WTC11 (cell line): Measurements from ENCODE around the gene KCNG1. TPM values are rescaled to one million over a fixed set of nuclear protein-coding genes. Genes with fewer than 3 reads are reported as not detected.

Experiments
- ATAC-seq: fragments of 200-7000 bp; cut with Tn5 transposase; 2 replicates; pipeline ENCODE4 v1.10.0; 2021; ENCODE audit warnings: mild to moderate bottlenecking, moderate library complexity
- CTCF ChIA-PET: fragments of 300-600 bp; sonication (Branson Sonifier 250); formaldehyde crosslinking; loops from one replicate; lab custom pipeline; 2021; ENCODE audit warnings: antibody characterized with exemption; lab: Charles Lee
- POLR2A ChIA-PET: fragments of 350-600 bp; sonication (Branson Sonifier 250); formaldehyde crosslinking; loops from one replicate; lab custom pipeline; 2021; ENCODE audit warnings: antibody characterized with exemption; lab: Charles Lee
- DNase-seq: peaks from one replicate; pipeline ENCODE4 v3.0.0; 2021; ENCODE audit warnings: low spot score
- H3K27ac Mint-ChIP-seq: 2 replicates; pipeline ENCODE4 v1.8.0; 2021; ENCODE audit warnings: mixed read lengths
- H3K27me3 Mint-ChIP-seq: 2 replicates; pipeline ENCODE4 v1.8.0; 2021; ENCODE audit warnings: low read depth, mild to moderate bottlenecking, moderate library complexity, mixed read lengths
- H3K36me3 Mint-ChIP-seq: 2 replicates; pipeline ENCODE4 v1.8.0; 2021; ENCODE audit warnings: mixed read lengths
- H3K4me1 Mint-ChIP-seq: 2 replicates; pipeline ENCODE4 v1.8.0; 2022; ENCODE audit warnings: mixed read lengths
- H3K4me3 Mint-ChIP-seq: 2 replicates; pipeline ENCODE4 v1.8.0; 2021; ENCODE audit warnings: mild to moderate bottlenecking, moderate library complexity, mixed read lengths
- H3K9me3 Mint-ChIP-seq: 2 replicates; pipeline ENCODE4 v1.8.0; 2021; ENCODE audit warnings: mixed read lengths
- ATF1 ChIP-seq: sonication (generic); formaldehyde crosslinking; IDR thresholded peaks from 2 replicates; pipeline ENCODE4 v1.8.1; 2023; ENCODE audit warnings: mild to moderate bottlenecking, moderate library complexity, missing genetic modification reagents
- CBFB ChIP-seq: sonication (generic); formaldehyde crosslinking; IDR thresholded peaks from 2 replicates; pipeline ENCODE4 v1.8.1; 2022; ENCODE audit warnings: mild to moderate bottlenecking, low read depth, missing genetic modification reagents
- CREB1 ChIP-seq: sonication (generic); formaldehyde crosslinking; IDR thresholded peaks from 2 replicates; pipeline ENCODE4 v1.8.0; 2023; ENCODE audit warnings: mild to moderate bottlenecking, missing genetic modification reagents
- E2F1 ChIP-seq: sonication (generic); formaldehyde crosslinking; IDR thresholded peaks from 2 replicates; pipeline ENCODE4 v1.8.0; 2022; ENCODE audit warnings: mild to moderate bottlenecking, missing genetic modification reagents
- ELF4 ChIP-seq: sonication (generic); formaldehyde crosslinking; IDR thresholded peaks from 2 replicates; pipeline ENCODE4 v1.8.1; 2022; ENCODE audit warnings: low read depth, mild to moderate bottlenecking, moderate library complexity, missing genetic modification reagents
- ERG ChIP-seq: fragments of 250-450 bp; sonication (Bioruptor Pico); IDR thresholded peaks from 2 replicates; pipeline ENCODE4 v1.8.0; 2021; ENCODE audit warnings: mild to moderate bottlenecking
- ESRRA ChIP-seq: sonication (generic); formaldehyde crosslinking; IDR thresholded peaks from 2 replicates; pipeline ENCODE4 v1.8.1; 2022; ENCODE audit warnings: mild to moderate bottlenecking, missing genetic modification reagents, borderline replicate concordance
- ETV6 ChIP-seq: sonication (generic); formaldehyde crosslinking; IDR thresholded peaks from 2 replicates; pipeline ENCODE4 v1.8.1; 2022; ENCODE audit warnings: mild to moderate bottlenecking, missing genetic modification reagents
- FOXJ3 ChIP-seq: sonication (generic); formaldehyde crosslinking; IDR thresholded peaks from 2 replicates; pipeline ENCODE4 v1.9.0; 2021; ENCODE audit warnings: missing genetic modification reagents, mild to moderate bottlenecking, borderline replicate concordance
- HMGA2 ChIP-seq: fragments of 250-450 bp; sonication (Bioruptor Pico); IDR thresholded peaks from 2 replicates; pipeline ENCODE4 v1.4.0; 2021; ENCODE audit warnings: mild to moderate bottlenecking, moderate library complexity
- HMGXB4 ChIP-seq: sonication (generic); formaldehyde crosslinking; IDR thresholded peaks from 2 replicates; pipeline ENCODE4 v1.8.1; 2023; ENCODE audit warnings: mild to moderate bottlenecking, moderate library complexity, missing genetic modification reagents
- IRF2 ChIP-seq: sonication (generic); formaldehyde crosslinking; IDR thresholded peaks from 2 replicates; pipeline ENCODE4 v1.8.0; 2022; ENCODE audit warnings: low read depth, missing genetic modification reagents, borderline replicate concordance
- JAZF1 ChIP-seq: fragments of 250-450 bp; sonication (Bioruptor Pico); IDR thresholded peaks from 2 replicates; pipeline ENCODE4 v1.9.0; 2021; ENCODE audit warnings: moderate library complexity, mild to moderate bottlenecking, inconsistent platforms
- KAT7 ChIP-seq: sonication (generic); formaldehyde crosslinking; IDR thresholded peaks from 2 replicates; pipeline ENCODE4 v1.8.1; 2023; ENCODE audit warnings: missing genetic modification reagents, mild to moderate bottlenecking, borderline replicate concordance
- MAX ChIP-seq: sonication (generic); formaldehyde crosslinking; IDR thresholded peaks from 2 replicates; pipeline ENCODE4 v1.8.0; 2022; ENCODE audit warnings: mild to moderate bottlenecking, missing genetic modification reagents
- NR1H2 ChIP-seq: sonication (generic); formaldehyde crosslinking; IDR thresholded peaks from 2 replicates; pipeline ENCODE4 v1.9.0; 2021; ENCODE audit warnings: mild to moderate bottlenecking, moderate library complexity, missing genetic modification reagents
- SMAD4 ChIP-seq: sonication (generic); formaldehyde crosslinking; IDR thresholded peaks from 2 replicates; pipeline ENCODE4 v1.8.0; 2022; ENCODE audit warnings: mild to moderate bottlenecking, missing genetic modification reagents
- SOX15 ChIP-seq: fragments of 250-450 bp; sonication (Bioruptor Pico); IDR thresholded peaks from 2 replicates; pipeline ENCODE4 v1.9.0; 2021; ENCODE audit warnings: mild to moderate bottlenecking
- TCF7 ChIP-seq: sonication (generic); formaldehyde crosslinking; IDR thresholded peaks from 2 replicates; pipeline ENCODE4 v1.8.0; 2022; ENCODE audit warnings: mild to moderate bottlenecking, low read depth, missing genetic modification reagents, moderate library complexity
- USF1 ChIP-seq: sonication (generic); formaldehyde crosslinking; IDR thresholded peaks from 2 replicates; pipeline ENCODE4 v1.8.0; 2022; ENCODE audit warnings: mild to moderate bottlenecking, missing genetic modification reagents
- USF2 ChIP-seq: sonication (generic); formaldehyde crosslinking; IDR thresholded peaks from 2 replicates; pipeline ENCODE4 v1.8.1; 2023; ENCODE audit warnings: mild to moderate bottlenecking, missing genetic modification reagents, moderate library complexity
- ZBTB43 ChIP-seq: sonication (generic); formaldehyde crosslinking; IDR thresholded peaks from 2 replicates; pipeline ENCODE4 v1.8.1; 2023; ENCODE audit warnings: mild to moderate bottlenecking, missing genetic modification reagents
- ZNF121 ChIP-seq: sonication (generic); formaldehyde crosslinking; IDR thresholded peaks from 2 replicates; pipeline ENCODE4 v1.8.0; 2023; ENCODE audit warnings: missing genetic modification reagents
- ZNF317 ChIP-seq: sonication (generic); formaldehyde crosslinking; IDR thresholded peaks from 2 replicates; pipeline ENCODE4 v1.8.1; 2023; ENCODE audit warnings: low read depth, mild to moderate bottlenecking, moderate library complexity, missing genetic modification reagents, borderline replicate concordance
- ZNF396 ChIP-seq: fragments of 250-450 bp; sonication (Bioruptor Pico); IDR thresholded peaks from 2 replicates; pipeline ENCODE4 v1.8.0; 2021; ENCODE audit warnings: mild to moderate bottlenecking, moderate library complexity, borderline replicate concordance
- ZNF512 ChIP-seq: sonication (generic); formaldehyde crosslinking; IDR thresholded peaks from 2 replicates; pipeline ENCODE4 v1.8.1; 2022; ENCODE audit warnings: missing genetic modification reagents, borderline replicate concordance
- ZNF671 ChIP-seq: fragments of 250-450 bp; sonication (Bioruptor Pico); IDR thresholded peaks from 2 replicates; pipeline ENCODE4 v1.8.0; 2021; ENCODE audit warnings: mild to moderate bottlenecking
- total RNA-seq: library from RNA; stranded (reverse); gene quantifications from 3 replicates; pipeline ENCODE4 v1.2.3, GENCODE V29; 2021

Gene KCNG1
- total RNA-seq, 1 experiment from 2014 or later: 34.6 TPM

- Mint-ChIP-seq H3K27me3 (peaks cover 58% of the 10 kb centered on the region), H3K9me3 (peaks cover 15% of the 10 kb centered on the region), H3K4me1 (0 out of 2 replicates have a peak, but pooled peaks cover 3% of the 10 kb centered on the region), H3K27ac (no peak overlapping the region), H3K4me3 (no peak overlapping the region)
- CTCF ChIA-PET: interaction anchor here (1.2 to 4.5 kb wide), 4 partner anchors 13 to 277 kb away, joined by 4 to 39 read pairs (median 14); no protein-coding TSS in a partner anchor
- TF ChIP-seq IRF2 (CRISPR knock-in tag) (no peak), ZNF317 (CRISPR knock-in tag) (no peak), ZNF396 (CRISPR knock-in tag) (no peak), FOXJ3 (CRISPR knock-in tag) (no peak), JAZF1 (CRISPR knock-in tag) (no peak), ZBTB43 (CRISPR knock-in tag) (no peak), HMGA2 (no peak), USF2 (no peak), ZNF671 (no peak), SOX15 (no peak)
- TF ChIP-seq, all 79 proteins: peak for 0
- DNase-seq (no peak), ATAC-seq (no peak)
- H3K36me3 Mint-ChIP-seq: peaks cover 6% of the 10 kb centered on the region
- POLR2A ChIA-PET: interaction anchor here (0.6 kb wide), 1 partner anchor 498 kb away, joined by 3 read pairs; no protein-coding TSS in a partner anchor
These were observed 6.6 kb upstream of the KCNG1 start for GRCh38 chr20:51029556-51029955.

GRCh38 chr20:51028616-51029212 is 5.8 kb upstream of the KCNG1 start:
- H3K36me3 Mint-ChIP-seq: peaks cover 6% of the 10 kb centered on the region
- POLR2A ChIA-PET: interaction anchor here (0.6 kb wide), 1 partner anchor 499 kb away, joined by 3 read pairs; no protein-coding TSS in a partner anchor
- H3K27ac Mint-ChIP-seq: no peak overlapping the region
- CTCF ChIA-PET: interaction anchor here (1.2 to 4.5 kb wide), 4 partner anchors 13 to 278 kb away, joined by 4 to 39 read pairs (median 14); no protein-coding TSS in a partner anchor
- DNase-seq (no peak), ATAC-seq (no peak)
- H3K27me3 Mint-ChIP-seq: peaks cover 66% of the 10 kb centered on the region
- peaks cover 15% of the 10 kb centered on the region for H3K9me3 Mint-ChIP-seq
- H3K4me1 Mint-ChIP-seq: peaks cover 4% of the 10 kb centered on the region
- no peak for TF ChIP-seq ATF1 (CRISPR knock-in tag)
- no peak for TF ChIP-seq SMAD4
- no peak for TF ChIP-seq ZNF671
- TF ChIP-seq USF1 (CRISPR knock-in tag): no peak
- TF ChIP-seq IRF2 (CRISPR knock-in tag): no peak
- TF ChIP-seq HMGXB4 (CRISPR knock-in tag): no peak
- TF ChIP-seq E2F1 (CRISPR knock-in tag): no peak
- no peak for TF ChIP-seq ETV6 (CRISPR knock-in tag)
- TF ChIP-seq TCF7 (CRISPR knock-in tag): no peak
- no peak for TF ChIP-seq KAT7 (CRISPR knock-in tag)
- TF ChIP-seq ERG (CRISPR knock-in tag): no peak
- no peak for TF ChIP-seq NR1H2 (CRISPR knock-in tag)
- TF ChIP-seq ZNF512: no peak
- no peak for TF ChIP-seq ESRRA
- no peak for TF ChIP-seq CREB1 (CRISPR knock-in tag)
- TF ChIP-seq ZNF121: no peak
- TF ChIP-seq CBFB (CRISPR knock-in tag): no peak
- no peak for TF ChIP-seq MAX (CRISPR knock-in tag)
- no peak for TF ChIP-seq ELF4
- TF ChIP-seq, all 79 proteins: peak for 0
- no peak overlapping the region for H3K4me3 Mint-ChIP-seq
